Neutrophil (primary cell): ENCODE results near the gene ADAMTSL1.

Experiments used
- H3K27ac ChIP-seq: fragments of 200-600 bp; sonication (generic); 2 replicates; pipeline ENCODE4 v1.5.1; 2016; ENCODE audit warnings: mild to moderate bottlenecking, moderate library complexity
- H3K27me3 ChIP-seq: fragments of 200-600 bp; sonication (generic); 2 replicates; pipeline ENCODE4 v1.6.0; 2016; ENCODE audit warnings: mild to moderate bottlenecking
- H3K36me3 ChIP-seq: fragments of 200-600 bp; sonication (generic); 2 replicates; pipeline ENCODE4 v1.5.1; 2017
- H3K4me1 ChIP-seq, 2 experiments: fragments of 200-600 bp in 1 of 2; sonication (generic) in 1 of 2; 1 replicate in 1 of 2; 2 replicates in 1 of 2; pipeline versions ENCODE4 v1.5.1 to v1.6.1; 2013 to 2016; ENCODE audit warnings: low read depth in 1 of 2, low read length in 1 of 2, mild to moderate bottlenecking in 1 of 2, moderate library complexity in 1 of 2; ENCODE audit not compliant: control insufficient read depth in 1 of 2, insufficient read depth in 1 of 2
- H3K4me3 ChIP-seq, 2 experiments: fragments of 200-600 bp in 1 of 2; sonication (generic) in 1 of 2; 1 replicate in 1 of 2; 2 replicates in 1 of 2; pipeline ENCODE4 v1.5.1; 2013 to 2016; ENCODE audit warnings: low read depth in 1 of 2, low read length in 1 of 2, mild to moderate bottlenecking in 1 of 2, moderate library complexity in 1 of 2
- H3K9me3 ChIP-seq: fragments of 200-600 bp; sonication (generic); 2 replicates; pipeline ENCODE4 v1.5.1; 2016
- CTCF ChIP-seq: fragments of 200-600 bp; sonication (generic); IDR thresholded peaks from 2 replicates; pipeline ENCODE4 v1.5.1; 2016; ENCODE audit warnings: antibody characterized with exemption

The ADAMTSL1 gene

GRCh38 chr9:18477121-18477660, 3.2 kb downstream of the ADAMTSL1 start:
- H3K4me1 ChIP-seq = no peaks in the 10 kb centered on the region
- H3K4me3 ChIP-seq = no peak overlapping the region
- H3K27ac ChIP-seq = no peak overlapping the region
- H3K36me3 ChIP-seq = no peaks in the 10 kb centered on the region
- H3K27me3 ChIP-seq = peaks cover 26% of the 10 kb centered on the region
- no peaks in the 10 kb centered on the region for H3K9me3 ChIP-seq
- no peak for TF ChIP-seq CTCF

- Histone ChIP-seq H3K9me3 (no peaks in the 10 kb centered on the region), H3K27me3 (peaks cover 25% of the 10 kb centered on the region), H3K27ac (no peak overlapping the region), H3K4me3 (no peak overlapping the region), H3K4me1 (no peaks in the 10 kb centered on the region), H3K36me3 (no peaks in the 10 kb centered on the region)
- no peak for TF ChIP-seq CTCF
These were observed 3.8 kb downstream of the ADAMTSL1 start for GRCh38 chr9:18477719-18478118.

GRCh38 chr9:18478501-18479361, 4.8 kb downstream of the ADAMTSL1 start:
- Histone ChIP-seq H3K4me1 (no peaks in the 10 kb centered on the region), H3K4me3 (no peak overlapping the region), H3K27ac (no peak overlapping the region), H3K9me3 (no peaks in the 10 kb centered on the region), H3K27me3 (peaks cover 15% of the 10 kb centered on the region), H3K36me3 (no peaks in the 10 kb centered on the region)
- no peak for TF ChIP-seq CTCF

GRCh38 chr9:18479405-18479804, 5.5 kb downstream of the ADAMTSL1 start:
- Histone ChIP-seq H3K27ac (no peak overlapping the region), H3K4me3 (no peak overlapping the region), H3K9me3 (no peaks in the 10 kb centered on the region)

DNA sequence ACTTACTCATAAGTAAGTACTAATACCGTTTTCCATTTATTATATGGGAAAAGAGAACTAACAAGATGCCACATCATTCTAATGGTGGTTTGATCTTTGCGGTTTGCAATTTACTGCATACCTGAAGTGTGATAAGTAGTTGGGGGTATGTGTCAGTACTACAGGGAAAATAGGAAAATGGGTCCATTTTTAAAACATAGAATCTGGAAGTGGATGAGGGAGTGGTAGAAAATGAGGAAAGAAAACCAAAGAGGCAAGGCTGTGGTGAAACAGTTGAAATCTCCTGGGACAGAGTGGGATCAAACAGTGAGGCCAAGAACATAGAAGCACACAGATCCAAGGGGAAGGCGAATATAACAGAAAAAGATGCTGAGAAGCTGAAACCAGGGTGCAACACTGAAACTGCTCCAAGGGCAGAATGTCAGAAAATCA, 6.7 kb downstream of the ADAMTSL1 start:
- H3K27ac ChIP-seq = no peak overlapping the region
- no peaks in the 10 kb centered on the region for H3K9me3 ChIP-seq
- H3K36me3 ChIP-seq = no peaks in the 10 kb centered on the region
- H3K4me1 ChIP-seq = no peaks in the 10 kb centered on the region
- no peak for TF ChIP-seq CTCF
- H3K4me3 ChIP-seq = no peak overlapping the region
- no peaks in the 10 kb centered on the region for H3K27me3 ChIP-seq

More at GRCh38 chr9:18479405-18479804, 5.5 kb downstream of the ADAMTSL1 start:
- Histone ChIP-seq H3K36me3 (no peaks in the 10 kb centered on the region), H3K27me3 (peaks cover 9% of the 10 kb centered on the region), H3K4me1 (no peaks in the 10 kb centered on the region)
- no peak for TF ChIP-seq CTCF
